ENCODE data around the gene MRPS23. TPM values are rescaled to one million over a fixed set of nuclear protein-coding genes. Genes with fewer than 3 reads are reported as not detected.
A peak's percentile ranks its signal among the peaks of the same experiment; 100 is the strongest.

Gene MRPS23
- polyA plus RNA-seq, 1 donor: 40.3 TPM

GRCh38 chr17:57889892-57890856, 40.3 kb upstream of the MRPS23 start:
- Histone ChIP-seq H3K9me3 (ENCODE audit: control insufficient read depth, low read depth, low read length) (no peaks in the 10 kb centered on the region), H3K27ac (ENCODE audit: low read length) (no peak overlapping the region), H3K36me3 (ENCODE audit: control insufficient read depth, insufficient read depth, low read length) (no peaks in the 10 kb centered on the region), H3K27me3 (ENCODE audit: control insufficient read depth, insufficient read depth, low read length) (no peaks in the 10 kb centered on the region), H3K4me1 (ENCODE audit: control insufficient read depth, insufficient read depth, low read length) (peaks cover 33% of the 10 kb centered on the region), H3K4me3 (ENCODE audit: low read length) (no peak overlapping the region)
- WGBS (ENCODE audit: insufficient coverage, low lambda C conversion rate): no CpG with 5 or more reads among the region's 11 CpGs
- DNase-seq: no peak

GRCh38 chr17:57889252-57889651, 39.4 kb upstream of the MRPS23 start:
- H3K27ac ChIP-seq (ENCODE audit: low read length): no peak overlapping the region

GRCh38 chr17:57888311-57889216, 38.7 kb upstream of the MRPS23 start:
- Histone ChIP-seq H3K27ac (ENCODE audit: low read length) (no peak overlapping the region), H3K36me3 (ENCODE audit: control insufficient read depth, insufficient read depth, low read length) (peaks cover 5% of the 10 kb centered on the region), H3K4me3 (ENCODE audit: low read length) (no peak overlapping the region), H3K9me3 (ENCODE audit: control insufficient read depth, low read depth, low read length) (no peaks in the 10 kb centered on the region), H3K27me3 (ENCODE audit: control insufficient read depth, insufficient read depth, low read length) (no peaks in the 10 kb centered on the region), H3K4me1 (ENCODE audit: control insufficient read depth, insufficient read depth, low read length) (peaks cover 25% of the 10 kb centered on the region)
- DNase-seq: no peak
- WGBS (ENCODE audit: insufficient coverage, low lambda C conversion rate): no CpG with 5 or more reads among the region's 12 CpGs

More at GRCh38 chr17:57889252-57889651, 39.4 kb upstream of the MRPS23 start:
- Histone ChIP-seq H3K4me3 (ENCODE audit: low read length) (no peak overlapping the region), H3K27me3 (ENCODE audit: control insufficient read depth, insufficient read depth, low read length) (no peaks in the 10 kb centered on the region), H3K4me1 (ENCODE audit: control insufficient read depth, insufficient read depth, low read length) (peaks cover 26% of the 10 kb centered on the region), H3K9me3 (ENCODE audit: control insufficient read depth, low read depth, low read length) (no peaks in the 10 kb centered on the region), H3K36me3 (ENCODE audit: control insufficient read depth, insufficient read depth, low read length) (peaks cover 5% of the 10 kb centered on the region)
- no peak for DNase-seq
- no CpG with 5 or more reads among the region's 2 CpGs for WGBS (ENCODE audit: insufficient coverage, low lambda C conversion rate)

- H3K36me3 ChIP-seq (ENCODE audit: control insufficient read depth, insufficient read depth, low read length): peaks cover 5% of the 10 kb centered on the region
- H3K4me3 ChIP-seq (ENCODE audit: low read length): no peak overlapping the region
- peaks cover 11% of the 10 kb centered on the region for H3K4me1 ChIP-seq (ENCODE audit: control insufficient read depth, insufficient read depth, low read length)
- H3K27me3 ChIP-seq (ENCODE audit: control insufficient read depth, insufficient read depth, low read length): no peaks in the 10 kb centered on the region
- no CpG with 5 or more reads among the region's 4 CpGs for WGBS (ENCODE audit: insufficient coverage, low lambda C conversion rate)
- no peaks in the 10 kb centered on the region for H3K9me3 ChIP-seq (ENCODE audit: control insufficient read depth, low read depth, low read length)
- no peak for DNase-seq
- H3K27ac ChIP-seq (ENCODE audit: low read length): no peak overlapping the region
Observed at GRCh38 chr17:57887161-57887560, 37.3 kb upstream of the MRPS23 start.

GRCh38 chr17:57886020-57886419, 36.2 kb upstream of the MRPS23 start:
- Histone ChIP-seq H3K4me3 (ENCODE audit: low read length) (no peak overlapping the region), H3K27ac (ENCODE audit: low read length) (no peak overlapping the region), H3K27me3 (ENCODE audit: control insufficient read depth, insufficient read depth, low read length) (no peaks in the 10 kb centered on the region), H3K36me3 (ENCODE audit: control insufficient read depth, insufficient read depth, low read length) (peaks cover 5% of the 10 kb centered on the region), H3K4me1 (ENCODE audit: control insufficient read depth, insufficient read depth, low read length) (peaks cover 16% of the 10 kb centered on the region), H3K9me3 (ENCODE audit: control insufficient read depth, low read depth, low read length) (no peaks in the 10 kb centered on the region)
- no peak for DNase-seq
- WGBS (ENCODE audit: insufficient coverage, low lambda C conversion rate): no CpG with 5 or more reads among the region's 4 CpGs

- H3K4me3 ChIP-seq (ENCODE audit: low read length): no peak overlapping the region
- WGBS (ENCODE audit: insufficient coverage, low lambda C conversion rate): no CpG with 5 or more reads among the region's 67 CpGs
- H3K27me3 ChIP-seq (ENCODE audit: control insufficient read depth, insufficient read depth, low read length): no peaks in the 10 kb centered on the region
- H3K36me3 ChIP-seq (ENCODE audit: control insufficient read depth, insufficient read depth, low read length): peaks cover 5% of the 10 kb centered on the region
- DNase-seq: no peak
- peaks cover 17% of the 10 kb centered on the region for H3K4me1 ChIP-seq (ENCODE audit: control insufficient read depth, insufficient read depth, low read length)
- H3K27ac ChIP-seq (ENCODE audit: low read length): no peak overlapping the region
- no peaks in the 10 kb centered on the region for H3K9me3 ChIP-seq (ENCODE audit: control insufficient read depth, low read depth, low read length)
Observed at GRCh38 chr17:57885148-57885915, 35.5 kb upstream of the MRPS23 start.

GRCh38 chr17:57881783-57882351, 32.0 kb upstream of the MRPS23 start:
- no peak overlapping the region for H3K4me3 ChIP-seq (ENCODE audit: low read length)
- no peaks in the 10 kb centered on the region for H3K9me3 ChIP-seq (ENCODE audit: control insufficient read depth, low read depth, low read length)
- peak overlapping the region; percentile 86 for H3K27ac ChIP-seq (ENCODE audit: low read length)
- no peak for DNase-seq
- H3K27me3 ChIP-seq (ENCODE audit: control insufficient read depth, insufficient read depth, low read length): no peaks in the 10 kb centered on the region
- H3K4me1 ChIP-seq (ENCODE audit: control insufficient read depth, insufficient read depth, low read length): peaks cover 26% of the 10 kb centered on the region
- peaks cover 14% of the 10 kb centered on the region for H3K36me3 ChIP-seq (ENCODE audit: control insufficient read depth, insufficient read depth, low read length)
- no CpG with 5 or more reads among the region's 9 CpGs for WGBS (ENCODE audit: insufficient coverage, low lambda C conversion rate)

GRCh38 chr17:57881143-57881542, 31.3 kb upstream of the MRPS23 start:
- Histone ChIP-seq H3K4me3 (ENCODE audit: low read length) (no peak overlapping the region), H3K9me3 (ENCODE audit: control insufficient read depth, low read depth, low read length) (no peaks in the 10 kb centered on the region), H3K4me1 (ENCODE audit: control insufficient read depth, insufficient read depth, low read length) (peaks cover 27% of the 10 kb centered on the region), H3K27ac (ENCODE audit: low read length) (peak overlapping the region; percentile 86), H3K27me3 (ENCODE audit: control insufficient read depth, insufficient read depth, low read length) (no peaks in the 10 kb centered on the region), H3K36me3 (ENCODE audit: control insufficient read depth, insufficient read depth, low read length) (peaks cover 14% of the 10 kb centered on the region)
- no peak for DNase-seq
- WGBS (ENCODE audit: insufficient coverage, low lambda C conversion rate): 80% methylated on average over 1 of the region's 8 CpGs

GRCh38 chr17:57880086-57880456, 30.2 kb upstream of the MRPS23 start:
- Histone ChIP-seq H3K4me3 (ENCODE audit: low read length) (no peak overlapping the region), H3K27ac (ENCODE audit: low read length) (peak overlapping the region; percentile 86), H3K36me3 (ENCODE audit: control insufficient read depth, insufficient read depth, low read length) (peaks cover 14% of the 10 kb centered on the region), H3K4me1 (ENCODE audit: control insufficient read depth, insufficient read depth, low read length) (peaks cover 38% of the 10 kb centered on the region), H3K9me3 (ENCODE audit: control insufficient read depth, low read depth, low read length) (no peaks in the 10 kb centered on the region), H3K27me3 (ENCODE audit: control insufficient read depth, insufficient read depth, low read length) (no peaks in the 10 kb centered on the region)
- DNase-seq: peak in 1 of 2 donors; percentile 48
- no CpG with 5 or more reads among the region's 8 CpGs for WGBS (ENCODE audit: insufficient coverage, low lambda C conversion rate)

Measured in large intestine (tissue), 3 donors.